H1 (cell line): ENCODE results near the gene PSME3. TPM values are rescaled to one million over a fixed set of nuclear protein-coding genes. Genes with fewer than 3 reads are reported as not detected.

Experiments
- CTCF ChIA-PET: fragments of 300-600 bp; sonication (Branson Sonifier 250); formaldehyde crosslinking; loops from one replicate; lab custom pipeline; 2021; ENCODE audit not compliant: partially characterized antibody; lab: Charles Lee
- POLR2A ChIA-PET: fragments of 300-600 bp; sonication (Branson Sonifier 250); formaldehyde crosslinking; loops from one replicate; lab custom pipeline; 2021; ENCODE audit warnings: inconsistent platforms; ENCODE audit not compliant: partially characterized antibody; lab: Charles Lee
- DNase-seq, 2 experiments: peaks; one replicate each; pipeline versions ENCODE4 v3.0.0 to v3.0.0-alpha.2; 2010 to 2022; ENCODE audit warnings: low spot score in 2 of 2, low read depth in 1 of 2, mixed read lengths in 1 of 2
- FAIRE-seq: peaks from 2 replicates; lab custom pipeline; 2011; peaks lifted over from hg19 to GRCh38; lab: Jason Lieb, UNC
- H2AFZ ChIP-seq: 2 replicates; pipeline ENCODE4 v1.8.1; 2012; ENCODE audit warnings: low read length, inconsistent platforms
- H2AK5ac ChIP-seq: 2 replicates; pipeline ENCODE4 v1.6.1; 2013; ENCODE audit warnings: low read depth, low read length
- H2BK120ac ChIP-seq: replicated peaks from 2 replicates; pipeline ENCODE3; 2013; ENCODE audit warnings: low read depth, low read length, inconsistent platforms
- H2BK12ac ChIP-seq: 2 replicates; pipeline ENCODE4 v1.6.1; 2013; ENCODE audit warnings: low read depth, low read length
- H2BK15ac ChIP-seq: 2 replicates; pipeline ENCODE4 v1.6.1; 2013; ENCODE audit warnings: low read length
- H2BK20ac ChIP-seq: 2 replicates; pipeline ENCODE4 v1.6.1; 2013; ENCODE audit warnings: low read length
- H2BK5ac ChIP-seq: 2 replicates; pipeline ENCODE4 v1.6.1; 2013; ENCODE audit warnings: low read depth, low read length
- H3K14ac ChIP-seq: 2 replicates; pipeline ENCODE4 v1.6.1; 2013; ENCODE audit warnings: inconsistent platforms; ENCODE audit not compliant: insufficient read length
- H3K18ac ChIP-seq: 2 replicates; pipeline ENCODE4 v1.6.1; 2013; ENCODE audit warnings: low read length; ENCODE audit errors: extremely low read depth
- H3K23ac ChIP-seq: 2 replicates; pipeline ENCODE4 v1.6.1; 2013; ENCODE audit warnings: inconsistent platforms; ENCODE audit not compliant: insufficient read length
- H3K23me2 ChIP-seq: 2 replicates; pipeline ENCODE4 v1.6.1; 2013; ENCODE audit warnings: low read depth, low read length
- H3K27ac ChIP-seq: 2 replicates; pipeline ENCODE4 v1.6.1; 2011; ENCODE audit warnings: low read depth, low read length, inconsistent platforms
- H3K27me3 ChIP-seq, 4 experiments: replicated peaks in 1 of 4; 1 replicate in 1 of 4; 2 replicates in 3 of 4; pipeline versions ENCODE4 v1.6.1 to v1.8.1; 2011 to 2013; ENCODE audit warnings: low read length in 3 of 4, mild to moderate bottlenecking in 3 of 4, inconsistent platforms in 2 of 4, mixed read lengths in 2 of 4, moderate library complexity in 1 of 4; ENCODE audit not compliant: control insufficient read depth in 3 of 4, insufficient read depth in 3 of 4; ENCODE audit errors: extremely low read depth in 1 of 4
- H3K36me3 ChIP-seq, 4 experiments: 2 replicates each; pipeline versions ENCODE4 v1.6.1 to v1.8.1; 2011 to 2013; ENCODE audit warnings: mild to moderate bottlenecking in 4 of 4, low read length in 3 of 4, moderate library complexity in 2 of 4, control low read depth in 1 of 4, inconsistent platforms in 1 of 4; ENCODE audit not compliant: insufficient read depth in 4 of 4, control insufficient read depth in 2 of 4
- H3K4ac ChIP-seq: replicated peaks from 2 replicates; pipeline ENCODE3; 2013; ENCODE audit warnings: low read length, low read depth, mixed read lengths, inconsistent platforms; ENCODE audit not compliant: insufficient read length
- H3K4me1 ChIP-seq, 4 experiments: replicated peaks in 1 of 4; 1 replicate in 1 of 4; 2 replicates in 3 of 4; pipeline versions ENCODE4 v1.6.1 to v1.8.1; 2011 to 2013; ENCODE audit warnings: low read length in 3 of 4, inconsistent platforms in 2 of 4, mixed read lengths in 1 of 4; ENCODE audit not compliant: insufficient read depth in 4 of 4, control insufficient read depth in 3 of 4
- H3K4me2 ChIP-seq, 2 experiments: 2 replicates each; pipeline versions ENCODE4 v1.6.1 to v1.8.1; 2011 to 2013; ENCODE audit warnings: low read depth in 2 of 2, low read length in 2 of 2, control low read depth in 1 of 2, inconsistent platforms in 1 of 2, mild to moderate bottlenecking in 1 of 2; ENCODE audit not compliant: insufficient read depth in 1 of 2
- H3K4me3 ChIP-seq, 4 experiments: fragments of 200-600, 300-600 bp in 1 of 4; sonication (generic), shearing (Covaris generic), sonication (Bioruptor Twin) in 1 of 4; 2 replicates each; pipeline versions ENCODE4 v1.5.1 to v1.8.1; 2011 to 2016; ENCODE audit warnings: low read length in 4 of 4, low read depth in 3 of 4, control low read depth in 2 of 4, inconsistent platforms in 2 of 4, mild to moderate bottlenecking in 2 of 4, mixed read lengths in 1 of 4, moderate library complexity in 1 of 4; ENCODE audit not compliant: insufficient read depth in 2 of 4; ENCODE audit errors: extremely low read depth in 1 of 4
- H3K56ac ChIP-seq: replicated peaks from 2 replicates; pipeline ENCODE3; 2013; ENCODE audit warnings: low read depth, mild to moderate bottlenecking, mixed read lengths, low read length, inconsistent platforms; ENCODE audit not compliant: insufficient read length
- H3K79me1 ChIP-seq: 2 replicates; pipeline ENCODE4 v1.6.1; 2013; ENCODE audit warnings: low read depth, low read length, control low read depth
- H3K79me2 ChIP-seq, 2 experiments: 2 replicates each; pipeline versions ENCODE4 v1.6.1 to v1.8.1; 2012 to 2013; ENCODE audit warnings: low read length in 2 of 2, mild to moderate bottlenecking in 2 of 2, inconsistent platforms in 1 of 2; ENCODE audit not compliant: insufficient read depth in 2 of 2, control insufficient read depth in 1 of 2
- H3K9ac ChIP-seq, 4 experiments: replicated peaks in 1 of 4; 1 replicate in 1 of 4; 2 replicates in 3 of 4; pipeline versions ENCODE4 v1.6.1 to v1.8.1; 2011 to 2013; ENCODE audit warnings: low read depth in 3 of 4, low read length in 3 of 4, control low read depth in 2 of 4, mild to moderate bottlenecking in 2 of 4, moderate library complexity in 2 of 4, inconsistent platforms in 1 of 4; ENCODE audit errors: extremely low read depth in 1 of 4
- H3K9me3 ChIP-seq, 2 experiments: 2 replicates each; pipeline versions ENCODE4 v1.6.1 to v1.8.1; 2012 to 2013; ENCODE audit warnings: mild to moderate bottlenecking in 2 of 2, moderate library complexity in 2 of 2, control low read depth in 1 of 2, inconsistent platforms in 1 of 2, low read depth in 1 of 2, low read length in 1 of 2, mixed read lengths in 1 of 2; ENCODE audit not compliant: insufficient read depth in 2 of 2
- H4K20me1 ChIP-seq, 2 experiments: replicated peaks in 1 of 2; 2 replicates each; pipeline versions ENCODE3 to v1.8.1; 2011 to 2013; ENCODE audit warnings: inconsistent platforms in 2 of 2, low read length in 2 of 2, mild to moderate bottlenecking in 1 of 2; ENCODE audit not compliant: insufficient read depth in 2 of 2, control insufficient read depth in 1 of 2
- H4K5ac ChIP-seq: 2 replicates; pipeline ENCODE4 v1.6.1; 2013; ENCODE audit warnings: low read length, low read depth, mixed read lengths, inconsistent platforms; ENCODE audit not compliant: insufficient read length
- H4K8ac ChIP-seq: 2 replicates; pipeline ENCODE4 v1.8.0; 2013; ENCODE audit warnings: mild to moderate bottlenecking, moderate library complexity, low read length, inconsistent platforms; ENCODE audit not compliant: insufficient read depth; ENCODE audit errors: extremely low read depth
- H4K91ac ChIP-seq: replicated peaks from 2 replicates; pipeline ENCODE3; 2013; ENCODE audit warnings: low read length, mixed read lengths, inconsistent platforms; ENCODE audit not compliant: insufficient read length
- GABPA ChIP-seq: IDR thresholded peaks from 2 replicates; pipeline ENCODE4 v1.6.1; 2011; ENCODE audit warnings: mild to moderate bottlenecking, low read length, moderate library complexity, borderline replicate concordance; ENCODE audit not compliant: insufficient read depth
- JUND ChIP-seq: IDR thresholded peaks from 2 replicates; pipeline ENCODE4 v1.6.1; 2011; ENCODE audit warnings: mild to moderate bottlenecking, improper control_type of control experiment, low read length
- MAX ChIP-seq: IDR thresholded peaks from 2 replicates; pipeline ENCODE4 v1.6.1; 2012; ENCODE audit warnings: inconsistent platforms
- PHF8 ChIP-seq: fragments of 200-600 bp; sonication (generic); conservative IDR thresholded peaks from 2 replicates; pipeline ENCODE4 v1.7.1; 2012; ENCODE audit warnings: low read depth, mild to moderate bottlenecking, inconsistent platforms, low read length, moderate library complexity
- SAP30 ChIP-seq: fragments of 300-600 bp; sonication (generic); IDR thresholded peaks from 2 replicates; pipeline ENCODE4 v1.7.1; 2012; ENCODE audit warnings: low read length, moderate library complexity, mild to moderate bottlenecking, inconsistent platforms; ENCODE audit not compliant: insufficient read depth, insufficient replicate concordance
- YY1 ChIP-seq: IDR thresholded peaks from 2 replicates; pipeline ENCODE4 v1.6.1; 2011; ENCODE audit warnings: low read depth, mild to moderate bottlenecking, low read length
- WGBS, 2 experiments: shearing (Covaris generic) in 1 of 2; methylation state at CpG; one replicate each; pipeline versions ENCODE4 v1.1.6 to v1.1.7; 2013 to 2015; ENCODE audit warnings: low lambda C conversion rate in 2 of 2, mixed read lengths in 2 of 2, inconsistent platforms in 1 of 2, low coverage in 1 of 2, missing lambda C conversion rate in 1 of 2; ENCODE audit not compliant: insufficient replicate concordance in 2 of 2, insufficient coverage in 1 of 2, insufficient read length in 1 of 2; ENCODE audit errors: extremely low coverage in 1 of 2, missing lambda C conversion rate in 1 of 2; 5-methylcytosine and 5-hydroxymethylcytosine counted together
- polyA plus RNA-seq, 7 experiments: library from polyadenylated mRNA; depleted of rRNA in 3 of 7; stranded (reverse) in 5 of 7; unstranded in 2 of 7; fragments of >200 nt in 5 of 7; fragments of 200-250 nt in 2 of 7; gene quantifications; 1 replicate in 5 of 7; 2 replicates in 1 of 7; 4 replicates in 1 of 7; pipeline versions ENCODE4 v1.2.1 to v1.2.3, GENCODE V29; 2011 to 2013; ENCODE audit warnings: missing spikeins in 2 of 7, mixed read lengths in 2 of 7
- total RNA-seq: library from RNA; stranded (reverse); fragmentation: NEBNext Ultra II Directional; extraction: Animal tissue kit (Norgen Biotek cat#: 25700); gene quantifications from 2 replicates; pipeline ENCODE4 v1.2.1, GENCODE V29; 2021

The PSME3 gene
- total and polyA plus RNA-seq, 2 of the 8 experiments (the other 6 are each of a cell fraction or from before 2014, with no cell fraction given), result 149 to 224 TPM

GRCh38 chr17:42814633-42815399, 18.4 kb upstream of the PSME3 start:
- Histone ChIP-seq H3K27ac (no peak overlapping the region), H2BK20ac (no peak overlapping the region), H2BK15ac (no peak overlapping the region), H2BK5ac (no peak overlapping the region), H3K36me3 (peaks cover 18 to 67% (median 56%) of the 10 kb centered on the region in 4 experiments), H4K8ac (no peak overlapping the region), H4K5ac (no peak overlapping the region), H2BK120ac (no peak overlapping the region), H3K18ac (no peak overlapping the region), H2BK12ac (no peak overlapping the region), H2AFZ (no peak overlapping the region), H3K23me2 (no peaks in the 10 kb centered on the region), H3K79me1 (no peaks in the 10 kb centered on the region), H3K9me3 (no peaks in the 10 kb centered on the region), H3K9ac (no peak overlapping the region), H4K20me1 (no peaks in the 10 kb centered on the region), H3K79me2 (no peaks in the 10 kb centered on the region), H3K23ac (no peak overlapping the region), H3K56ac (no peak overlapping the region), H2AK5ac (no peak overlapping the region), H4K91ac (no peak overlapping the region), H3K4ac (no peak overlapping the region), H3K27me3 (peaks cover 0 to 1% (median 0%) of the 10 kb centered on the region in 4 experiments; a peak in 1 of 7 replicates), H3K4me3 (no peak overlapping the region), H3K4me2 (no peak overlapping the region), H3K14ac (no peak overlapping the region), H3K4me1 (no peaks in the 10 kb centered on the region)
- FAIRE-seq (no peak), DNase-seq (no peak)
- POLR2A ChIA-PET, result interaction anchor here (0.6 to 2.5 kb wide), 9 partner anchors 9 to 235 kb away, joined by 3 to 7 read pairs (median 4); partner anchors contain the start of genes BECN1, CNTD1 and COA3
- TF ChIP-seq PHF8 (no peak), GABPA (no peak), YY1 (no peak), JUND (no peak), SAP30 (no peak), MAX (no peak)
- WGBS, 2 experiments, result 89% methylated on average over 8 of the region's 8 CpGs; no CpG with 5 or more reads in 1 of the 2 experiments
- CTCF ChIA-PET, result interaction anchor here (1.3 to 3.8 kb wide), 4 partner anchors 9 to 236 kb away, joined by 3 to 14 read pairs (median 4); partner anchors contain the start of gene BECN1
